ENCODE measurements around the gene MYH11.

DNA sequence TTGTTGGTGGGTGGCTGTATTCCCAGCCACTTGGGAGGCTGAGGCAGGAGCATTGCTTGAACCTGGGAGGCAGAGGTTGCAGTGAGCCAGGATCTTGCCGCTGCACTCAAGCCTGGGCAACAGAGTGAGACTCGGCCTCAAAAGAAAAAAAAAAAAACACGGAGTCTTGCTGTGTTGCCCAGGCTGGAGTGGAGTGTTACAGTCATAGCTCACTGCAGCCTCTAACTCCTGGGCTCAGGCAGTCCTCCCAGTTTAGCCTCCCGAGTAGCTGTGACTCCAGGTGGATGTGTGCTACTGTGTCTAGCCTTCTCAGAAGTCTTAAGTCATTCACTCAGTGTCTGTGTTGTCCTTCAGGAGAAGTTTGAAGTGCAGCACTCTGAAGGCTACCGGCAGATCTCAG, 179.4 kb downstream of the MYH11 start:
- no peak for TF ChIP-seq POLR2A (IDR thresholded peaks at IDR 0.05)
- TF ChIP-seq, protein P1, sequence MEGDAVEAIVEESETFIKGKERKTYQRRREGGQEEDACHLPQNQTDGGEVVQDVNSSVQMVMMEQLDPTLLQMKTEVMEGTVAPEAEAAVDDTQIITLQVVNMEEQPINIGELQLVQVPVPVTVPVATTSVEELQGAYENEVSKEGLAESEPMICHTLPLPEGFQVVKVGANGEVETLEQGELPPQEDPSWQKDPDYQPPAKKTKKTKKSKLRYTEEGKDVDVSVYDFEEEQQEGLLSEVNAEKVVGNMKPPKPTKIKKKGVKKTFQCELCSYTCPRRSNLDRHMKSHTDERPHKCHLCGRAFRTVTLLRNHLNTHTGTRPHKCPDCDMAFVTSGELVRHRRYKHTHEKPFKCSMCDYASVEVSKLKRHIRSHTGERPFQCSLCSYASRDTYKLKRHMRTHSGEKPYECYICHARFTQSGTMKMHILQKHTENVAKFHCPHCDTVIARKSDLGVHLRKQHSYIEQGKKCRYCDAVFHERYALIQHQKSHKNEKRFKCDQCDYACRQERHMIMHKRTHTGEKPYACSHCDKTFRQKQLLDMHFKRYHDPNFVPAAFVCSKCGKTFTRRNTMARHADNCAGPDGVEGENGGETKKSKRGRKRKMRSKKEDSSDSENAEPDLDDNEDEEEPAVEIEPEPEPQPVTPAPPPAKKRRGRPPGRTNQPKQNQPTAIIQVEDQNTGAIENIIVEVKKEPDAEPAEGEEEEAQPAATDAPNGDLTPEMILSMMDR (IDR thresholded peaks at IDR 0.05) = no peak

Data from prostate gland (tissue), 2 donors.